Stimulated activated CD4-positive, alpha-beta T cell treated with anti-CD3 and anti-CD28 coated beads, Interleukin-2, amount 100 ng/mL, for 24 hours (primary cell): Measurements from ENCODE around the gene CIRBP.

Source experiments
- DNase-seq, 2 donors: peaks; one replicate each; pipeline ENCODE4 v3.0.0-alpha.2; 2020

CIRBP gene

DNA sequence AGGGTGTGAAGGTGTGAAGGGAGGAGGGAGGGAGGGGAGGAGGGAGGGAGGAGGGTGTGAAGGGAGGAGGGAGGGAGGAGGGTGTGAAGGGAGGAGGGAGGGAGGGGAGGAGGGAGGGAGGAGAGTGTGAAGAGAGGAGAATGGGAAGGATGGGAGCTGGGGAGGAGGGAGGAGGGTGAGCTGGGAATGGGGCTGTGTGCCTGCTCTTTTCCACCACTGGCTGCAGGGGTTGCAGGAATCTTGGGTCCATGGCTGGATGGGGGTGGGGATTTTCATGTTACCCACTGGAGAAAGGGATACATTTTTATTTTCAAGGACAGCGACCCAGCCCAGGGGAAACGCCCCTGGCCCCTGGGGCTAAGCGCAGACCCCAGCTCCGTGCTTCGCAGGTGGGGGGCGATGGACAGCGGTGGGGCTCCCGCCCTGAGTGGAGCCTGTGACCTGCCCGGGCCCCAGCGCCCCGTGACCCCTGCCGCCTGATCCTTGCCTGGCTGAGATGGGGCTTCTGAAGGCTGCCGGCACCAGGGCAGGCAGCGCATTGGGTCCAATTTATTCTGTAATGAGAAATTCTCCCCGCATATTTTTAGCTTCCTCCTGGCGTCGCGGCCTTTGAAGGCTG is 13.6 kb downstream of the CIRBP start:
- no peak for DNase-seq

DNA sequence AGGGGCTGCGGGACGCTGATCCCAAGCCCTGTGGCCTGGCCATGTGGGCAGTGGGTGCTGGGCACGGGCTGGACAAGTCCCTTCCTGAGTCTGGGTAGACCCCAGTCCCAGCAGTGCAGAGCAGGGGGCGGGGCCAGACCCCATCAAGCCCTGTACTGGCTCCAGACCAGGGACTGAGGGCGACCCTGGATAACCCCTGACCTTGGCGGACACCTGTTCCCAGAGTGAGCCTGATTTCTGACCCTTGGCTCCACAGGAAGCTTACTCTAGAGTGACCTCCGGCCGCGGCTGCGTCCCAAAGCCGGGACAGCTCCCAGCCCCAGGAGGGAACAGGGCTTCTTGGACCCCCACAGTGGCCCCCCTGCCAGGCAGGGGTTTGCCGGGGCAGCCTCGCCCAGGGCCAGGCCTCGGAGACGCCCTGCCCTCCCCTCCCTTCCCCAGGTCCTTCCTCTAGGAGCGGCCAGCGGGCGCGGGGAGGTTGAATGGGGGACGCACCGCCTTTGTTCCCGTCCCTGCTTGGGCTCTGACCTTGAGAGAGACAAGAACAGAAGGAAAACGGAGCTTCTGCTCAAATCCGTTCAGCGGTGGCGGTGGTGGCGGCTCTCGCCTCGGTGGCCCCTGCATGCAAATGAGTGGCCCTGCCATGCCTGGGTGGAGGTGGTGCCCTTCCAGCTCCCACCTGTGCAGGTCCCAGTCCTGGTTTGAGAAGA is 14.2 kb downstream of the CIRBP start:
- DNase-seq, result no peak

DNA sequence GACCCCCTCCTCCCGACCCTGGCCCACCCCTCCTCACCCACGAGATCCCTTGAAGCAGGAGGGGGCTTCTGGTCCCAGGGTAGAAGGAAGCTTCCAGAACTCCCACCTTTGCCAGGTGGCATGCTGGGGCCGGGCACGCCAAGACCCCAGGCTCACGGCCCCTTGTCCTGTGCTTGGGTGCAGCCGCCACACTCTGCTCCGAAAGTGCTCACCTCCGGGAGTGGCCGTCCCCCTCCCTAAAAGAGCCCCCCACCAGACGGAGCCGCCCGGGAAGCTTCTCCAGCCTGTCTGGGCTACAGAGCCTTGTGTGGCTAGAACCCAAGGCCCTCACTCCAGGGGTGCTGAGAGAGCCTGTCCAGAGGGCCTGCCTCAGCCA is 14.8 kb downstream of the CIRBP start:
- no peak for DNase-seq

DNA sequence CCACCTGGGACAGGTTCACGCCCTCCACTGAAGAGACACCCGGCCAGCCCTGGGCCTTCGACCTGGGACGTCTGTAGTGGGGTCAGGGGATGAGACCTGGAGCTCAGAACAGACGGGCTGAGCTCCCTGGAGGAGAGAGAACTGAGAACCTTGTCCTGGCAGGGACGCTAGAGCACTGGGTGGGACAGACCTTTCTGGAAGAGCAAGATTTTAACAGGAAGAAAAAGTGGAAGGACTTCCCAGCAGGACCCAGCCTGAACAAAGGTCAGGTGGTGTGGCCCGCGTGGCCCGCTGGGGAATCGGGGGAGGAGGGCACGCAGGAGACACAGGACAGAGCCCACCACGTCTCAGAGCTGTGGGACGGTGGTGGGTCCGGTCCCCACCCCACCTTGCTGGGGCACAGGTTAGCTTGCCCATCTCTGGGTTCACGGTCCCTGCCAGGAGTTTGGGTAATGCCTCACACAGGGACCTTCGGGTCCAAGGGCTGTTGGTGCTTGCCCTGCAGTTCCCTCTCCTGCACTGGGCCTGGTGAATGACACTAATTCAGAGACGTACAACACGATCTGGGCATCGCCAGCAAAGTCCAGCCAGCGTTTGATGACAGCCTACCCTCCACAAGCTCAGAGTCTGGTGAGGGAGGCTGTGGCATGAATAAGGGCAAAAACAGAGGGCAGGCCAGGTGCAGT is 15.3 kb downstream of the CIRBP start:
- DNase-seq, result no peak

DNA sequence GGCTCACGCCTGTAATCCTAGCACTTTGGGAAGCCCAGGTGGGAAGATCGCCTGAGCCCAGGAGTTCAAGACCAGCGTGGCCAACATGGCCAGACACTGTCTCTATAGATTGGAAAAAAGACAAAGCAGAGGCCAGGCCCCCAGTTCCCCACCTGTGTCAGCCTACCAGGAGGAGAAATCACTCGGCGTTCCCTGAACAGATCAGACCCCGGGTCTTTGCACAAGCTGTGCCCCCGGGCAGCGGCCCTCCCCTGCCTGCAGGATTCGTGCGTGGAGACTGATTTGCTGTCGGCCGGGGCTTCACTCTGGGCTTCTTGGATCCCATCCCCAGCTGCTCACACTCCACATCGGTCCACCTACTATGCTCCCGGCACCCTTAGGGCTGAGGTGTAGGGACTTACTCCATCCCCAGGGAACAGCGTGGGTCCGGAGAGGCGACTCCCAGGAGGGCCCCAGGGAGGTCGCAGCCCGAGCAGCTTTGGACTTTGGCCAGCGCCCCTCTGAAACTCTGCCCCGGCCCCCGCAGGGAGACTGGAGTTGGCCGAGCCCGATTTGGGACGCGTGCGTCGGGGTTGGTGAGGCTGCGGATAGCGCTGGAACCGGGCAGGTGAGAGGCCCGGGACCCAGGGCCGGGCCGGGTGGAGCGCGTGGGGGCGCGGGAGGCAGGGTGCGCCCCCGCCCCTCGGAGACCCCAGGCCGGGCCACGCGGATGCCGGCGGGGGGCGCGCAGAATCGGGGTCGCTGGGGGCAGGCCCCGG is 16.0 kb downstream of the CIRBP start:
- DNase-seq, result no peak

DNA sequence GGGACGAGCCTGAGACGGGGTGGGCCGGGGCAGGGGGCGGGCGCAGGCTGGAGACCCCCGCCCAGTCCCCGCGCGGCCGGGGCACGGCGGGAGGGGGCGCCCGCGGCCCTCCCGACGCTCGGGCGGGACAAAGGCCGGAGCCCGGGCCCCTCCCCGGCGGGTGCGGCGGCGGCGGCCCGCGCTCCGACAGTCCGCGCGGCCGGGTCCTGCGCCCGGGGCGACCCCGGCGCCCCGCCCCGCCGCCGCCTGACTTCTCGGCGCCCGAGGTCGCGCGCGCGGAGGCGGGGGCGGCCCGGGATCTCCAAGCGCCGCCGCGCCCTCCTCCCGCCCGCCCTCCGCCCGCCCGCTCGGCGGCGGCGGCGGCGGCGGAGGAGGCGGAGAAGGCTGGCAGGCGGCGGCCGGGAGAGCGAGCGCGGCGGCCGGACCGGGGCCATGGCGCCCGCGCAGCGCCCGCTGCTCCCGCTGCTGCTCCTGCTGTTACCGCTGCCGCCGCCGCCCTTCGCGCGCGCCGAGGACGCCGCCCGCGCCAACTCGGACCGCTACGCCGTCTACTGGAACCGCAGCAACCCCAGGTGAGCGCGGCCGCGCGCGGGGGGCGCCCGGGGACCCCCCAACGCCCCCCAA is 16.7 kb downstream of the CIRBP start, which contains the start of gene EFNA2:
Gene EFNA2, plus strand, starts transcription at position 137 of the 624 bp plus-strand sequence. Its CDS starts 296 bp downstream, at position 433.
- DNase-seq, result no peak

DNA sequence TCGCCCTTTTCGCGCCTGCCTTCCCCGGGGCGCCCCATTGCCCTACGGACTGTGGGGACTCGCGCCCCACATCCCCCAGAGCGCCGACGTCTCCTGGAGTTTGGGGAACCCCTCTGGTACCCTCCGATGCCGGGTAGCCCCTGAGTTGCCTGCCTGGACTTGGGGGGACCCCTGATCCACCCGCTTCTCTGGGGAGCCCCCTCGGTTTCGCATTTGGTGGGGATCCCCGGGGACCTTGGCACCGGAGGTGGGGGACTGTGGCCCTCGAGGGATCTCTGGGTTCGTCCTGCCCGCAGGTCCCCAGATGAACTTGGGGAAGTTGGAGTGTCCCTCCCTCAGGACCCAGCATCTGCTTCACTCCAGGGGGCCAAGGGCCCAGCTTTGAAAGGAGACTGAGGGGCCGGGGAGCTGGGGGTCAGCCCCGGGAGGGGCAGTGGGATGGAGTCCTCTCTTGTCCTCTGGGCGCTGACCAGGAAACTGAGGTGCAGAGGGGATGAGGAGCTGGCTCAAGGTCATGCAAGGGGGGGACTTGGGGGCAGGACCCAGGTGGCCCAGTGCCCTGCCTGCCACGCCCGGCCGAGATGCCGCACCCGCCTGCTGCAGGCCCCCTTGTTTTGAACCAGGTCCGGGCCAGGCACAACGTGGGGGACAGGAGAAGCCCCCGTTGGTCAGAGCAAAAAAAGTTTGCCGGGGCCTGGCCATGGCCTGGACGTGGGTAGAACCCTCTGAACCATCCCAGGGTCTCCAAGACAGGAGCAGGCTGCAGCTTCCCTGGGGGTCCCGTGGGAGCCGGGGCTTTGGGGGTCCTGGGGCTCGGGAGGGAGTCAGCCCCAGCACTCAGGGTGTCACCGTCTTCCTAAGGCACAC is 17.6 kb downstream of the CIRBP start:
- no peak for DNase-seq

DNA sequence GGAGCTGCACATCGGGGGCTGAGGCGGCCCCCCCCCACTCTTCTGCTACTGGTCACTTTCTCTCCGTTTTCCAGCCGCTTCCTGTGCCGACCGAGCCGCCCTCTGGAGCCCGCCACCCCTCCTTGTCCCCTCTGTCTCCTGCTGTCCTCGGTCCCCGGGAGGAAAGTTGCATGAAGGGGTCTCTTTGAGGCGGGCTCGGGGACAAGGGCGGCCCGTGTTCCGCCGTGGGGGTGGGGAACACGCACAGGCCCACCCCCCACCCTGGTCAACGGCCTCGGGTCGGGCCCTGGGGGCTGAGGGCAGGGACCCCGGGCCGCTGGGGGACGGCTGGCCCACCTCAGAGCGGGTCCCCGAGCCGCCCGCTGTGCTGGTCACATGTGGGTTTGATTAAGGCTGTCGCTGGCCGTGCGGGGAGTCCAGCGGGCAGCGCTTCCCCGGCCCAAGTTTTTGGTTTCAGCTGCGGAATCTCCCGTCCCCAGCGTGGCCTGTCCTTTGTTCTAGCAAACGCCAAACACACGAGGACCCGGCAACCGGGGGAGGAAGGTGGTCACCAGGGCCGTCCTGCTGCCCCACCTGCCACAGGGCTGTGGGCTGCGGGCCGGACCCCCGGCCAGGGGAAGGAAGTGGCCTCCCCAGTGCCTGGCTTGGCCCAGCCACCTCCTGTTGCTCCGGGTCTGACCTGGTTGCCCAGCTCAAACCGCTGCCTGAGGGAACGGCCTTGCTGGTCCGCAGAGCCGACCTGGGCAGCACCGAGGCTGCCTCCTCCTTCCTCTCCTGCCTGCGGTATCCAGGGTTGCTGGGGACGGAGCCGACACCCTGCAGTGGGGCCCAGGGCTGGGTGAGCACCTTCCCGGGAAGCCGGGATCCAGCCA is 18.5 kb downstream of the CIRBP start:
- DNase-seq, result no peak

DNA sequence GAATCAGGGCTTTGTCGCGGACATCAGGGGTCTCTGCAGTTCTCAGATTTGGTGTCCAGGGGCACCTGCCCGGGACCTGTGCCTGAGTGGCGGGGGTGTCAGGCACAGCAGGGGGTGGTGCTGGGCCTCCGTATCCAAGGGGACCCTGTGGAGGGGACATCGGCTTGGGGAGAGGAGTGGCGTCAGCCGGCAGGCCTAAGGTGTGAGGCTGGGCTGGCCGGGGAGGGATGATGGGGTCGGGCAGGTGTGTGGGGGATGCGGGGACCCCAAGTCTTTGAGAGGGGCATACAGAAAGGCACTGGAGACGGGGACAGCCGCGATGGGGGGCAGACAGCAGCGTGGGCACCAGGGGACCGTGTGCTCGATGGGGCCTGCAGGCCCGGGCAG is 19.1 kb downstream of the CIRBP start:
- no peak for DNase-seq

DNA sequence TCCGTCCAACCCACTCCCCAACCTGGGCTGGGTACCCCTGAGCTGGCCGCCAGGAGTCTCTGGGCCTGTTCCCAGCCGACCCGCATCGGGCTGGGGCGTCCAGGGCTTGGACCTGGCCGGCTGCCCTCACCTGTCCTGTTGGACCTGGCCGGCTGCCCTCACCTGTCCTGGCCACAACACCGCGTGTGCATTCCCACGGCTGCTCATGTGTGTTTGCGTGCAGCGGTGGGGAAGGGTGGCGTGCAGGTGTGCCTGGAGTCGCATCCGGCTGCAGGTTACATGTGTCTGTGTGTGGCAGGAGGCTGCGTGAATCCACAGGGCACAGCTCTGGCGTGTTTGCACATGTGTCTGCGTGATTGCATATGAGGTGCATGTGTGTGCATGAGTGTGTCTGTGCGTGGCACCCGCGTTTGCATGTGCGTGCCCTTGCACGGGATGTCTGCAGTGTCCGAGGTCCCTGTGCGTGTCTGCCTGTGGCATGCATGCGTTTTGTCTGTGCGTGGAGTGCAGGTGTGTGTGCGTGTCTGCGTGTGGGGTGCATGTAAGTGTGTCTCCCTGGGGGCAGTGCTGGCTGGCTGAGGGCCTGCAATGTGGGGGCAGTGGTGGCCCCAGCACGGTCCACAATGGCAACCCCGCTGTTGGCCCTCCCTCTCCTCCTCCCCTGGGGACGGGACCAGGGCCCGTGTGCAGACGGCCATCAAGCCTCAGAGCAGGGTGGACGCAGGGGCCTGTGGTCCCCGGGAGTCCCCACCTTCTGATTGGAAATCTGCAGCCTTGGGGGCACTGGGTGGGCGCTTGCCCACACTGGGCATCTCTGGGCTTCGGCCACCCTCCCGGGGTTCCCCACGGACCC is 19.9 kb downstream of the CIRBP start:
- DNase-seq, result no peak

DNA sequence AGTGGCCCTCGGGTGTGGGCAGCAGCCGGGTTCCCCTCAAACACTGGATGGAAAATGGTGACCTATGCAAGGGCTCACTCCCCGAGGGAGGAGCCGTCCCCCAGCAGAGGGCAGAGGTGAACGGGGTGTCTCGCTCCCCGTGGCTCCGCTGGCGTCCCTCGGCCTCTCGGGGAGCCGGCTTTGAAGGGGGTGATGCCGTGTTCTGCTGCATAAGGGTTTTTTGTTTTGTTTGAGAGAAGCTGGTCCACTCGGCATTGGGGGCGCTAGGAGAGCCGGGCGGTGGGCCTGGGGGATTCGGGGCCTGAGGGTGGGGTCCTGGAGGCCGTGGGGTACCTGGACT is 20.5 kb downstream of the CIRBP start:
- DNase-seq, result no peak

DNA sequence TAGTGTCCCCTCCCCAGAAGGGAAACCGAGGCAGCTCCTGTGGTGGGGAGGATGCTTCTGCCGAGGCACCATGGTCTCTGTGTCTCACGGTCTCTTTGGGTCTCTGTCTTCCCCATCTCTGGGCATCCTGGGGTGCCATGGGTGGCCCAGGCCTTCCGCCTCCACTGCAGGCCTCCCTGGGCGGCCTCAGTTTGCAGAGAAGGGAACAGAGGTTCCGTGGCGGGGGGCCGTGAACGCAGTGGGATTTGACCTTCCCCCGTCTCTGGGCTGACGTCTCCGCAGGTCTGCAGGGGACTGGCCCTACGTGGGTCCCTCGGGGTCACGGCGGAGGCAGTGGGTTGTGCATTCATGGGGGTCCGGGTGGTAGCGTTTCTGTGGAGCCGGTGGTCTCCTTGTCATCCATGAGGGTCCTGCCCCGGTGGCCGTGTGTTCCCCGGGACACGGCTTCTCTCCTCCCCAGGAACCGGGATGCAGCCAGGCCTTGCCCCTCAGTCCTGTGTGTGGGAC is 21.1 kb downstream of the CIRBP start:
- DNase-seq, result no peak

DNA sequence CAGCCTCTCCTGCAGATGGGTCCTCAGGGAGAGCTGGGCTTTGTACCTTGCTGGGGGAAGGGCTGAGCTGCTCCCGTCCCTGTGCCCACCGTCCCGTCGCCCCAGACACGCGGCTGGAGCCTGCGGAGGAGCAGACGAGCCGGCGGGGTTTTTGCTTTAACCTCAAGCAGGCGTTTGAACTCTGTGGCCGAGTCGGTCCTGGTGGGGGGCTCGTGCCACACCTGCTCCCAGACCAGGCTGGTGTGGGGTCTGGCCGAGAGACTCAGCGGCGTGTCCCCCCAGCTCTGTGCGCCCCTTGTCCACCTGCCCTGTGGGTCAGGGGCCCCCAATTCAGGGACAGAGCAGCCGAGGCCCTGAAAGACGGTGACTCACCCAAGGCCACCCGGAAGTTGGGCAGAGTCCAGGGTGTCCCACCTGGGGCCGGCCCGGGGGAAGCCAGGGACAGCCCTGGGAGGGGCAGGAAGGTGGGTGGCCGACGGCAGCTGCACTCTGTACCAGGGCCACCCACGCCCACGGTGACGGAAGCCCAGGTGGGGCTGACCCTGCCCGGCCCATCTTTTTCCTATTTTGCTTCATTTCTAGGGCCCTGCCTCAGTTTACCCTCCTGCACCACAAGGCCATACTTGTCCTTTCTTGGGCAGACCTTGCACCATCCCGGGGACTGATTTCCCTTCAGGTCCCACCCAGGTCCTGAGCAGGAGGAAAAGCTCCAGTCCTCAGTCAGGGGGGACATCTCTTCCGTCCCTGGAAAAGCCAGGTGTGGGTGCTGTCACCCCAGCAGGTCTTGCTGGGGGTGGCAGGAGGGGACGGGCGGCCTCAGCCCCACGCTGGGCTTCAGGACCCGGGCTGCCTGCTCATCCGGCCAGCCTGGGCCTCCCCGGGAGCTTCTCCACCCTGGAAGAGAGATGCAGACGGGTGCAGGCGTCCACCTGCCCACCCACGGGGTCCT is 21.8 kb downstream of the CIRBP start:
- DNase-seq, result no peak

DNA sequence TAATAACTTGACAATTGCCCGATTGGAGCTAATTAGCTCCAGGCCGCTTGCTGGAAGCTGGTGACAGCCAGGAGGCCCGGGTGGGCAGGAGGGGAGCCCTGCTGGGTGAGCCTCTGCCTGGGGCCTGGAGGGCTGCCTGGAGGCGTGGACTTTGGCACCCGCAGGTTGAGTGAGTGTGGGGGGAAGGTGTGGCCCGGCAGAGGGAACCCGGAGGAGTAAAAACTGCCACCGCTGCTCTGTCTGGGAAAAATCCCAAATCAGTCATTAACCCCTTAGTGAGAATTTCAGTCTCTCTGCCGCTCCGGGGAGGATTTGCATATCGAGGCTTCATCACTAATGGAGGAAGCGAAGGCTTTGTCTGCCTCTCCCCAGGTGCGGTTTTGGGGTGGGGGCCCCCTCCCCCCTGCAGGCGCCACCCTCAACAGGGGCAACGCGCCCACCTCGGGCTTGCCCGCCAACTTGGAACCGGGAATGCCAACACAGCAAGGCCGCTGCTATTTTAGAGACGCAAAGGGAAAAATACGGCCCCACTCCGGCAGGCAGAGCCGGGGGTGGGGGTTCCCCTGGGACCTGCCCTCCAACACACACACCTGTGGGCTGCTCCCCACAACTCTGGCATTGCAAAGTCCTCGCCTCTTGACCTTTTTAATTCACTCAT is 22.8 kb downstream of the CIRBP start:
- DNase-seq, result no peak

DNA sequence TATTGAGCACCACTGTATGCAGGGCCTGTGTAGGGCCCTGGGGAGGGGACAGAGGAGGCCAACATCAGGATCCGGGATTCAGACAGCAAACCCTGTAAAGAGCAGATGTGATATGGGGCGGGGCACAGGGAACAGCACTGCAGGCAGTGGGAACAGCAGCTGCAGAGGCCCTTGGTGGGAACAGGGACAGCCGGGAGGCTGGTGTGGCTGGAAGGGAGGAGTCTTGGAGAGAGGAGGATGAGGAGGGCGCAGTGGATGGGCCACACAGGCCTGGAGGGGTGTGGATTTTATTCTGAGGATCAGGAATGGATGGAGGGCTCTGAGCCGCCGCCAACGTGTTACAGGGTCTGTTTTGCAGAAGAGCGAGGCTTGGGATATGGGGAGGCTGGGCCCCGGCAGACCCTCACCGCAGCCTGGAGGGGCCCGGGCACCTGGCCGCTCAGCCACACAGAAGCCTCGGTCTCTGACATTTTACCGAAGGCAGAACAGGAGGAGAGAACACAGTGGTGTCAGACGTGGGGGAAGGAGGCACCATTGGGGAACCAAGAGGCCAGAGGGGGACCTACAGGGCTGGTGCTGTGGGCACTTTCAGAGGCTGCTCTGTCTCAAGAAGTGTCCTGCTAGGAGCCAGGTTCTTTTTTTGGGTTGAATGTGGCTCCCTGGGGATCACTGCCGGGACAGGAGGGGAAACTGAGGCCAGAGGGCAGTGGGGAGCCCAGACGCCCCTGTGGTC is 23.5 kb downstream of the CIRBP start:
- no peak for DNase-seq

DNA sequence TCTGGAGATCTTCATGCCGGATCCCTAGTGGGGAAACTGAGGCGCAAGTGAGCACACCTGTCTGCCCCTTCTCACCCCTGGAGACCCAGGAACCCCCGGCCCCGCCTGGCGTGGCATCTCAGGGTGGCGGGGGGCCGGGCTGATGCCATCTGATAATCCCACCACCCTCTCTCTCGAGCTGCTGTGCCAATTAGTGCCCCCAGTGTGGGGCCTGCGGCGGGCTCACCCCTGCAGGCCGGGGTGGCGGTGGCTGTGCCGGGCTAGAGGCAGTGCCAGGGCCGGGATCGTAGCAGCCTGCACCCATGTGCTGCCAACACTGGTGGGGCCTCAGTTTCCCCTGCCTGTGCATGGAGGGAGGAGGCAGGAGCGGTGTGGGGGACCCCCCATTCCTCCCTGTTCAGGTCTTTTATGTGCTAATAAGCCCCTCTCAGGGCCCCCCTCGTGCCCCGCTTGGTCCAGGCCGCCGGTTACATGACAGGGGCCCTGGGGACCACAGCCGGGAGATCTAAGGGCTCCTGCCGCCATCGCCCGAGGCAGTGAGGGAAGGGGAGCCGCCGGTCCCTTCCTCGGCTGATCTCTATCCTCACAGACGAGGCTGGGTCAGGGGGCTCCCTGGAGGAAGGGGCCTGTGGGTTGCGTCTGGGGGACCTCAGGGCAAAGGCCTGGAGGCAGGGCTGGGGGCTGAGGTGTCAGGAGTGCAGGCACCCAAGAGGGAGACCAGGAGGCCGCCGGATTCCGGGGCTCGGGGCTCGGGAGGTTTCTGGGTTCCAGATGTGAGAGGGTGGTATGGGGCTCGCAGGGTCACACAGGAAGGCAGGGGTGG is 24.9 kb downstream of the CIRBP start:
- DNase-seq, result no peak

DNA sequence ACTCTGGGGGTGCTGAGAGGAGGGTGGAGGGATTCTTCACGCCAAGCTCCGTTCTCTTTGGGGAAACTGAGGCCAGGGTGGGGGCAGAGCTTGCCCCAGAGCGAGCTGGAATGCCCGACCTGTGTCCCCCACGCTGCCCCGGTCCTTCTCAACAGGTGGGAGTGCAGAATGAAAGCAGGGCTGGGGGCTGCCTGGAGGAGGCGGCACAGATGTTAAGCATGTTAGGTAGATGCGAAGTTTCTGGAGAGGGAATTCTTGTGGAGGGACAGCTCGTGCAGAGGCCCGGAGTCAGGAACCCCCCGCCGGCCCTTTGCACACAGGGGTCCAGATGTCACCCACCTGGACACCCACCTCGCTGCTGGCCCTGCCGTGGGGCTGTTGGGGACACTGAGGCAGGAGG is 25.6 kb downstream of the CIRBP start:
- DNase-seq, result no peak
